ENCODE data around the gene UNC119B. TPM values are rescaled to one million over a fixed set of nuclear protein-coding genes. Genes with fewer than 3 reads are reported as not detected.

Gene UNC119B
- total RNA-seq, 1 experiment from 2014 or later = 33.8 TPM

GRCh38 chr12:120697344-120697743, 12.9 kb upstream of the UNC119B start (continued):
- no peak for TF ChIP-seq TCF7L2 (IDR thresholded peaks at IDR 0.05; ENCODE audit: borderline replicate concordance, extremely low read depth, insufficient read depth, insufficient read length)
- TF ChIP-seq JUND (IDR thresholded peaks at IDR 0.05) = no peak
- no peak for TF ChIP-seq RAD21 (IDR thresholded peaks at IDR 0.05; ENCODE audit: low read depth)
- TF ChIP-seq YY1 (IDR thresholded peaks at IDR 0.05; ENCODE audit: extremely low read depth, insufficient replicate concordance, low read depth, low read length) = no peak
- no peak for TF ChIP-seq CEBPB (IDR thresholded peaks at IDR 0.05; ENCODE audit: low read depth)
- TF ChIP-seq EZH2 (IDR thresholded peaks at IDR 0.05) = no peak
- TF ChIP-seq CTCF (IDR thresholded peaks at IDR 0.05 in 2 of 3, conservative IDR thresholded peaks at IDR 0.05 in 1 of 3; ENCODE audit: borderline replicate concordance in 1 of 3, insufficient read depth in 1 of 3, low read depth in 2 of 3, low read length in 2 of 3) = no peak
- no peak for TF ChIP-seq SRF (IDR thresholded peaks at IDR 0.05; ENCODE audit: low read depth)
- TF ChIP-seq ELF1 (IDR thresholded peaks at IDR 0.05; ENCODE audit: borderline replicate concordance, low read depth) = no peak
- no peak for TF ChIP-seq CBX3 (IDR thresholded peaks at IDR 0.05; ENCODE audit: low read depth)
- no peak for TF ChIP-seq POLR2A (IDR thresholded peaks at IDR 0.05; ENCODE audit: borderline replicate concordance, extremely low read depth, insufficient read depth, insufficient read length)
- TF ChIP-seq EZH2phosphoT487 (IDR thresholded peaks at IDR 0.05; ENCODE audit: borderline replicate concordance) = no peak

- no peaks in the 10 kb centered on the region for H4K20me1 ChIP-seq (ENCODE audit: insufficient read depth)
- H3K36me3 ChIP-seq (ENCODE audit: control insufficient read depth in 1 of 2, insufficient read depth in 2 of 2, low read length in 2 of 2) = peaks cover 56 to 82% of the 10 kb centered on the region in 2 experiments
- no peak overlapping the region for H3K9ac ChIP-seq (ENCODE audit: low read length)
- no peak overlapping the region for H3K27ac ChIP-seq (ENCODE audit: low read depth, low read length)
- no peaks in the 10 kb centered on the region for H3K9me3 ChIP-seq (ENCODE audit: control insufficient read depth in 1 of 2, insufficient read depth in 1 of 2, low read depth in 1 of 2, low read length in 2 of 2)
- TF ChIP-seq POLR2A (IDR thresholded peaks at IDR 0.05; ENCODE audit: borderline replicate concordance, extremely low read depth, insufficient read depth, insufficient read length) (no peak), POLR2AphosphoS5 (IDR thresholded peaks at IDR 0.05; ENCODE audit: low read depth, low read length) (no peak), EGR1 (IDR thresholded peaks at IDR 0.05; ENCODE audit: low read depth) (no peak), TCF7L2 (IDR thresholded peaks at IDR 0.05; ENCODE audit: borderline replicate concordance, extremely low read depth, insufficient read depth, insufficient read length) (no peak), FOSL1 (IDR thresholded peaks at IDR 0.05; ENCODE audit: low read depth) (no peak), RAD21 (IDR thresholded peaks at IDR 0.05; ENCODE audit: low read depth) (no peak), CBX3 (IDR thresholded peaks at IDR 0.05; ENCODE audit: low read depth) (no peak), CTCF (IDR thresholded peaks at IDR 0.05 in 2 of 3, conservative IDR thresholded peaks at IDR 0.05 in 1 of 3; ENCODE audit: borderline replicate concordance in 1 of 3, insufficient read depth in 1 of 3, low read depth in 2 of 3, low read length in 2 of 3) (no peak), YY1 (IDR thresholded peaks at IDR 0.05; ENCODE audit: extremely low read depth, insufficient replicate concordance, low read depth, low read length) (no peak), SRF (IDR thresholded peaks at IDR 0.05; ENCODE audit: low read depth) (no peak), ELF1 (IDR thresholded peaks at IDR 0.05; ENCODE audit: borderline replicate concordance, low read depth) (no peak), ATF3 (IDR thresholded peaks at IDR 0.05) (no peak), ZFX (IDR thresholded peaks at IDR 0.05) (no peak), ZBTB33 (IDR thresholded peaks at IDR 0.05; ENCODE audit: extremely low read depth, insufficient replicate concordance, low read length) (no peak)
- RAD21 ChIA-PET (ENCODE audit: low non-redundant PET in 1 of 2, low total read pairs in 2 of 2, uncharacterized antibody in 2 of 2, unreplicated experiment in 2 of 2) = no interaction called here
- H3K4me2 ChIP-seq (ENCODE audit: low read length) = no peak overlapping the region
- H3K4me3 ChIP-seq (replicated peaks in 1 of 2; ENCODE audit: low read depth in 1 of 2, low read length in 2 of 2) = no peak overlapping the region
- no peak for ATAC-seq
- H2AFZ ChIP-seq (ENCODE audit: low read depth, low read length, poor library complexity, severe bottlenecking) = no peak overlapping the region
- intact Hi-C loops (cut with micrococcal nuclease) = no loop called here
- CTCF ChIA-PET = interaction anchor here (1.2 kb wide), 1 partner anchor 51 kb away, joined by 5 read pairs; no protein-coding TSS in a partner anchor
- POLR2A ChIA-PET = interaction anchor here (1.2 kb wide), 1 partner anchor 10 kb away, joined by 3 read pairs; no protein-coding TSS in a partner anchor
- no peak for DNase-seq (ENCODE audit: low read depth, low spot score)
- BruUV-seq (replicated peaks) = no TSS peak
- H3K79me2 ChIP-seq (ENCODE audit: insufficient read depth, low read length) = peaks cover 7% of the 10 kb centered on the region
- H3K27me3 ChIP-seq (ENCODE audit: insufficient read depth, low read length) = no peaks in the 10 kb centered on the region
- no peaks in the 10 kb centered on the region for H3K4me1 ChIP-seq (ENCODE audit: control insufficient read depth in 1 of 2, insufficient read depth in 2 of 2, low read length in 2 of 2)
- H3K9me2 ChIP-seq (ENCODE audit: insufficient read depth) = no peaks in the 10 kb centered on the region
These were observed 11.6 kb upstream of the UNC119B start for GRCh38 chr12:120698665-120699064.

Measured in HCT116 (cell line).